Measurements from ENCODE around the gene SINHCAF.

Gene SINHCAF

DNA sequence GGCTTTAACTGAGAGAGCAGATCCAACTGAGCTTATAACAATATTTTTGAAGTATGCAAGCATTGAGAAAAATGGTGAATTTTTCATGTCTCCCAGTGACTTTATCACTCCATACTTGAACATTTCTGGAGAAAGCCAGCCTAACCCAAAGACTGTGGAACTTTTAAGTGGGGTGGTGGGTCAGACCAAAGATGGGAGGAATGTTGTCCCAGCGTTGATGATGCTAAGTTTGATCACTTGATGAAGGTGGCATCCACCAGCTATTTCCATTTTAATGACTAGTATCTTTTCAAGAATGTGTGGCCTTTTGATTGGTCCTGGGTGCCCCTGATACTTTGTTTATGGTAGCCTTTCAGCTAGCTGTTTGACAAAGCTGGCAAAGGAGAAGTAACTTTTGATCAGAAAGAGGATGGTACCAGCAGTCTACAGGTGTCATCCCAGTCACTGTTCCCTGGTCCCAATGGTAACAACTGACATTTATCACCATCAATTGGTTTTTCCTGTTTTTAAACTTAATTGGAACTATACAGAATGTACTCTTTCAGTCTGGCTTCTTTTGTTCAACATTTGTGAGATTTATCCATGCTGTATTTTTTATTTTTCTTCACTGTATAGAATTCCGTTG is 14.2 kb downstream of the SINHCAF start:
- Histone ChIP-seq H3K79me2 (ENCODE audit: low read length) (peaks cover 100% of the 10 kb centered on the region), H2AFZ (ENCODE audit: low read depth, low read length) (no peak overlapping the region), H3K27ac (ENCODE audit: low read length) (no peak overlapping the region), H3K4me1 (ENCODE audit: low read length) (peaks cover 31% of the 10 kb centered on the region), H3K4me2 (ENCODE audit: low read length) (no peak overlapping the region), H3K4me3 (ENCODE audit: low read length) (no peak overlapping the region), H3K9ac (ENCODE audit: low read length) (no peak overlapping the region), H4K20me1 (ENCODE audit: insufficient read depth, low read length) (peaks cover 98% of the 10 kb centered on the region), H3K9me3 (ENCODE audit: insufficient read depth, low read length) (no peaks in the 10 kb centered on the region), H3K27me3 (ENCODE audit: low read depth, low read length) (no peaks in the 10 kb centered on the region), H3K36me3 (replicated peaks; ENCODE audit: low read depth, low read length) (peaks cover 55% of the 10 kb centered on the region)
- TF ChIP-seq, protein P1, sequence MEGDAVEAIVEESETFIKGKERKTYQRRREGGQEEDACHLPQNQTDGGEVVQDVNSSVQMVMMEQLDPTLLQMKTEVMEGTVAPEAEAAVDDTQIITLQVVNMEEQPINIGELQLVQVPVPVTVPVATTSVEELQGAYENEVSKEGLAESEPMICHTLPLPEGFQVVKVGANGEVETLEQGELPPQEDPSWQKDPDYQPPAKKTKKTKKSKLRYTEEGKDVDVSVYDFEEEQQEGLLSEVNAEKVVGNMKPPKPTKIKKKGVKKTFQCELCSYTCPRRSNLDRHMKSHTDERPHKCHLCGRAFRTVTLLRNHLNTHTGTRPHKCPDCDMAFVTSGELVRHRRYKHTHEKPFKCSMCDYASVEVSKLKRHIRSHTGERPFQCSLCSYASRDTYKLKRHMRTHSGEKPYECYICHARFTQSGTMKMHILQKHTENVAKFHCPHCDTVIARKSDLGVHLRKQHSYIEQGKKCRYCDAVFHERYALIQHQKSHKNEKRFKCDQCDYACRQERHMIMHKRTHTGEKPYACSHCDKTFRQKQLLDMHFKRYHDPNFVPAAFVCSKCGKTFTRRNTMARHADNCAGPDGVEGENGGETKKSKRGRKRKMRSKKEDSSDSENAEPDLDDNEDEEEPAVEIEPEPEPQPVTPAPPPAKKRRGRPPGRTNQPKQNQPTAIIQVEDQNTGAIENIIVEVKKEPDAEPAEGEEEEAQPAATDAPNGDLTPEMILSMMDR (IDR thresholded peaks at IDR 0.05; ENCODE audit: low read depth, low read length) = no peak
- TF ChIP-seq EZH2phosphoT487 (IDR thresholded peaks at IDR 0.05; ENCODE audit: low read depth) = no peak

DNA sequence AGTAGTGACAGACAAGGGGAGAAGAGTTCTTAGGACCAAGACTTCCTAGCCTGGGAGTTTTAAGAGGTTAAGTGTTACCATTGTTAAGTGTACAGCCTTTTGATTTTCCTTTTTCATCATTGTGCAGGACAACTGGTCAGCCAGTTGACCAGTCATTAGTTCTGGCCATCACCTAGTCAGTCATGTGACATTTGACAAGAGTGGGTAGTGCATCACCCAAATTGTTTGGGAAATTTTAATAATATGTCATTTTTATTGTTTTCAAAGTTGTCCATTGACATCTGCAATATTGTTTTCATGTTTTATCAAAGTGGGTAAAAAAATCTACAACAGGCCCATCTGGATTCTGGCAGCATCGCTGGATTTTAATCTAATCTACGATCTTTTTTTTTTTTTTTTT is 15.5 kb downstream of the SINHCAF start:
- no peak for TF ChIP-seq EZH2phosphoT487 (IDR thresholded peaks at IDR 0.05; ENCODE audit: low read depth)
- TF ChIP-seq, protein P1 (IDR thresholded peaks at IDR 0.05; ENCODE audit: low read depth, low read length) = no peak
- Histone ChIP-seq H2AFZ (ENCODE audit: low read depth, low read length) (no peak overlapping the region), H3K79me2 (ENCODE audit: low read length) (peaks cover 100% of the 10 kb centered on the region), H4K20me1 (ENCODE audit: insufficient read depth, low read length) (peaks cover 98% of the 10 kb centered on the region), H3K36me3 (replicated peaks; ENCODE audit: low read depth, low read length) (peaks cover 60% of the 10 kb centered on the region), H3K4me3 (ENCODE audit: low read length) (no peak overlapping the region), H3K27ac (ENCODE audit: low read length) (no peak overlapping the region), H3K27me3 (ENCODE audit: low read depth, low read length) (no peaks in the 10 kb centered on the region), H3K9me3 (ENCODE audit: insufficient read depth, low read length) (no peaks in the 10 kb centered on the region), H3K9ac (ENCODE audit: low read length) (no peak overlapping the region), H3K4me2 (ENCODE audit: low read length) (no peak overlapping the region), H3K4me1 (ENCODE audit: low read length) (peaks cover 30% of the 10 kb centered on the region)

DNA sequence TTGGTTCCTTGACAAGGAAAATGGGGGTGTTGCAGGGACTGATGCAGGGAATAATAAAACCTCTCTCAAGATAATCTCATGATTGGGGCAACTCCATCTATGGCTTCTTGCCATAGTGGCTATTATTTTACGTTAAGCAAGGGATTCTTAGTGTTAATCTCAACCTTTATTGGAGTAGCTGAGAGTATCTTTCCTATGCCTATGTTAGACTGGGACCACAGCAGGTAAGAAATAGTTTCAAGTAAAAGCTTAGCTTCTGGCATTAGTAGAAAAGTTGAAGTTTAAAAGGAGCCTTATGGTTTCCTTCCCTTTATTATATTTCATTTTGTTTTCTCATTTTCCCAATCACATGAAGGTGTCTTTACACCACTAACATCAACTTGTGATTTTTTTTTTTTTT is 16.7 kb downstream of the SINHCAF start:
- Histone ChIP-seq H3K36me3 (replicated peaks; ENCODE audit: low read depth, low read length) (peaks cover 60% of the 10 kb centered on the region), H3K27ac (ENCODE audit: low read length) (no peak overlapping the region), H4K20me1 (ENCODE audit: insufficient read depth, low read length) (peaks cover 98% of the 10 kb centered on the region), H3K9me3 (ENCODE audit: insufficient read depth, low read length) (no peaks in the 10 kb centered on the region), H2AFZ (ENCODE audit: low read depth, low read length) (no peak overlapping the region), H3K27me3 (ENCODE audit: low read depth, low read length) (no peaks in the 10 kb centered on the region), H3K4me2 (ENCODE audit: low read length) (no peak overlapping the region), H3K4me1 (ENCODE audit: low read length) (peaks cover 39% of the 10 kb centered on the region), H3K4me3 (ENCODE audit: low read length) (no peak overlapping the region), H3K79me2 (ENCODE audit: low read length) (peaks cover 100% of the 10 kb centered on the region), H3K9ac (ENCODE audit: low read length) (no peak overlapping the region)
- TF ChIP-seq, protein P1 (IDR thresholded peaks at IDR 0.05; ENCODE audit: low read depth, low read length) = no peak
- no peak for TF ChIP-seq EZH2phosphoT487 (IDR thresholded peaks at IDR 0.05; ENCODE audit: low read depth)

DNA sequence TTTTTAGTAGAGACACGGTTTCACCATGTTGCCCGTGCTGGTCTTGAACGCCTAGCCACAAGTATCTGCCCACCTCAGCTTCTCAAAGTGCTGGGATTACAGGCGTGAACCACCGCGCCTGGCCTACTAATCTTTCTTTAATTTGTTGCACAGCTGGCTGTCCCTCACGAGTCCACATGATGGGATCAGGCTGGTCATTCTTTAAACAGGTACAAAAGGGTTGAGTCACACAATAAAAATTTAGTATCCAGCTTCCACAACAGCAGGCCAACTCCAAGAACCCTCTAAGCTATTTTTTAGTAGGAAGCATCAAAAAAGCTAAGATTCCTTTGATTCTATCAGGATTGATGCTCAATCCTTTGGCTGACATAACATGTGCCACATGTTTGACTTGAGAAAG is 17.8 kb downstream of the SINHCAF start:
- Histone ChIP-seq H2AFZ (ENCODE audit: low read depth, low read length) (no peak overlapping the region), H4K20me1 (ENCODE audit: insufficient read depth, low read length) (peaks cover 98% of the 10 kb centered on the region), H3K4me3 (ENCODE audit: low read length) (no peak overlapping the region), H3K9ac (ENCODE audit: low read length) (no peak overlapping the region), H3K79me2 (ENCODE audit: low read length) (peaks cover 100% of the 10 kb centered on the region), H3K36me3 (replicated peaks; ENCODE audit: low read depth, low read length) (peaks cover 67% of the 10 kb centered on the region), H3K27ac (ENCODE audit: low read length) (no peak overlapping the region), H3K4me2 (ENCODE audit: low read length) (no peak overlapping the region), H3K27me3 (ENCODE audit: low read depth, low read length) (no peaks in the 10 kb centered on the region), H3K9me3 (ENCODE audit: insufficient read depth, low read length) (no peaks in the 10 kb centered on the region), H3K4me1 (ENCODE audit: low read length) (peaks cover 50% of the 10 kb centered on the region)
- TF ChIP-seq, protein P1 (IDR thresholded peaks at IDR 0.05; ENCODE audit: low read depth, low read length) = no peak
- no peak for TF ChIP-seq EZH2phosphoT487 (IDR thresholded peaks at IDR 0.05; ENCODE audit: low read depth)

All from OCI-LY3 (cell line).